Activated T-cell treated with anti-CD3 and anti-CD28 coated beads, Interleukin-2, amount 50 U/mL, for 1 hour (primary cell): ENCODE data around the gene RPL14.
A peak's percentile ranks its signal among the peaks of the same experiment; 100 is the strongest.
"Not testable (repeated sequence)": the region's sequence is repeated elsewhere in the genome, so short reads cannot be mapped to it uniquely, and the experiment has no call there.

Experiments used
- DNase-seq: peaks from one replicate; pipeline ENCODE4 v3.0.0-alpha.2; 2020

The RPL14 gene

GRCh38 chr3:40456940-40457823 lies at the start of gene RPL14:
Gene RPL14, plus strand, starts transcription at chr3:40457339. Its CDS starts 133 bp downstream, at chr3:40457472.
- peak; percentile 92 for DNase-seq

GRCh38 chr3:40407611-40408010 lies 49.5 kb upstream of the RPL14 start:
- DNase-seq: no peak

- DNase-seq: no peak
Observed at GRCh38 chr3:40414270-40414669, 42.9 kb upstream of the RPL14 start.

- DNase-seq: no peak
Observed at GRCh38 chr3:40417845-40418543, 39.1 kb upstream of the RPL14 start.

- no peak for DNase-seq
Observed at GRCh38 chr3:40422861-40423260, 34.3 kb upstream of the RPL14 start.

- no peak for DNase-seq
Observed at GRCh38 chr3:40427045-40427669, 30.0 kb upstream of the RPL14 start.

- DNase-seq: no peak
Observed at GRCh38 chr3:40432793-40433192, 24.3 kb upstream of the RPL14 start.

- DNase-seq: no peak
Observed at GRCh38 chr3:40437889-40438288, 19.2 kb upstream of the RPL14 start.

GRCh38 chr3:40445062-40445461 lies 12.1 kb upstream of the RPL14 start:
- no peak for DNase-seq

GRCh38 chr3:40445880-40446279 lies 11.3 kb upstream of the RPL14 start:
- DNase-seq: no peak

- DNase-seq: no peak
Observed at GRCh38 chr3:40450438-40450837, 6.7 kb upstream of the RPL14 start.

- DNase-seq: no peak
Observed at GRCh38 chr3:40451551-40451950, 5.6 kb upstream of the RPL14 start.

- no peak for DNase-seq
Observed at GRCh38 chr3:40452057-40452456, 5.1 kb upstream of the RPL14 start.

GRCh38 chr3:40452562-40452875 lies 4.6 kb upstream of the RPL14 start:
- DNase-seq: no peak

GRCh38 chr3:40452876-40453730 lies 4.0 kb upstream of the RPL14 start:
- DNase-seq: peak; percentile 89

GRCh38 chr3:40453933-40454332 lies 3.2 kb upstream of the RPL14 start:
- DNase-seq: no peak

- no peak for DNase-seq
Observed at GRCh38 chr3:40455328-40455727, 1.8 kb upstream of the RPL14 start.

GRCh38 chr3:40456279-40456939 lies 730 bp upstream of the RPL14 start:
- DNase-seq: no peak

- no peak for DNase-seq
Observed at GRCh38 chr3:40458473-40458872, 1.3 kb downstream of the RPL14 start.

- not testable (repeated sequence) for DNase-seq
Observed at GRCh38 chr3:40460481-40460880, 3.3 kb downstream of the RPL14 start.

- no peak for DNase-seq
Observed at GRCh38 chr3:40461161-40461560, 4.0 kb downstream of the RPL14 start.

GRCh38 chr3:40462838-40463237 lies 5.7 kb downstream of the RPL14 start:
- not testable (repeated sequence) for DNase-seq
